IPS-18c (cell line): ENCODE data around the gene MRPL45.
"Not testable (repeated sequence)": the region's sequence is repeated elsewhere in the genome, so short reads cannot be mapped to it uniquely, and the experiment has no call there.

Source experiments
- H3K4me3 ChIP-seq: 2 replicates; pipeline ENCODE4 v1.7.0; 2013; ENCODE audit warnings: low read depth, mild to moderate bottlenecking, low read length, moderate library complexity; ENCODE audit not compliant: insufficient read depth
- H3K9me3 ChIP-seq: one replicate; pipeline ENCODE4 v1.6.1; 2013; ENCODE audit warnings: mild to moderate bottlenecking, low read length, moderate library complexity; ENCODE audit not compliant: control insufficient read depth, insufficient read depth

The MRPL45 gene

DNA sequence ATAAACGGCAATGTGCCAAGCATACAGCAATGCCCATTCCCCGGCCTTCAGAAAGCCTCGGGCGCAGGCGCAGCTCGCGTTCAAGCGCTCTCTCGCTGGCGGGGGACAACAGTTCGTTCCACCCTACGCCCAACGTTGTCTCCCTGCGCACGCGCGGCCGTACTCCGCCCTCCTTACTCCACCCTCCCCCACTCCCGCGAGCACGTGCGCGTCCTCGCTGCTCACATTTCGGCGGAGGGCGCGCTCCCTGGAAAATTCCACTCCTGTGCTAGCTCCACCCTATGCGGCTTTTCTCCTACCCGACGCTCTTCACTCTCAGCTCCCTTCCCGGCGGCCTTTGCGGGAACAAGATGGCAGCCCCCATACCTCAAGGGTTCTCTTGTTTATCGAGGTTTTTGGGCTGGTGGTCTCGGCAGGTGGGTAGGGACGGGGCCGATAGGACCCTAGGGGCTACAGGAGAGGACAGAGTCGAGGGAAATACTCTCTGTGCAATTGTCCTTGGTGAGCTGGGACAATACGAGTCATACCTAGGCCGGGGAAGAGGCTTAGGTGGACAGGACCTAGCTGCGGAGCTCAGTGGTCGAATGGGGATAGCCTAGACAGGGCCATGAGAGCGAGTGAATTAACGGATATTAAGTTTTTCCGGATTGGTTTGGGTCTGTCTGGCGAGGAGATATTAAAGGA is at the start of gene MRPL45:
TSS of gene MRPL45 (plus strand) at position 335 of the 684 bp plus-strand sequence. CDS start at position 351, 16 bp downstream.
- not testable (repeated sequence) for H3K9me3 ChIP-seq

DNA sequence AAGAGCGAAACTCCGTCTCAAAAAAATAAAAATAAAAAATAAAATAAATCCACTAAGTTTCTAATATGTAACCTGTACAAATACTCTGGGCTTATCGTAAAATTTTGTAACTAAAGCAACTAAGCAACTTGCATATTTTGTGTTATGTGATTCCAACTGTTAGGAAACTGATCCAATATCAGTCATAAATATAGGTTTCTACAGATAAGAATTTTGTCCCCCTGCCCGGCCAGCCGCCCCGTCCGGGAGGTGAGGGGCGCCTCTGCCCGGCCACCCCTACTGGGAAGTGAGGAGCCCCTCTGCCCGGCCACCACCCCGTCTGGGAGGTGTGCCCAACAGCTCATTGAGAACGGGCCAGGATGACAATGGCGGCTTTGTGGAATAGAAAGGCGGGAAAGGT is 43.8 kb upstream of the MRPL45 start:
- H3K9me3 ChIP-seq, H3K4me3 ChIP-seq: not testable (repeated sequence)

More for the DNA sequence above, at the start of gene MRPL45:
- H3K4me3 ChIP-seq = peak within 1 kb of the TSS; percentile 64

DNA sequence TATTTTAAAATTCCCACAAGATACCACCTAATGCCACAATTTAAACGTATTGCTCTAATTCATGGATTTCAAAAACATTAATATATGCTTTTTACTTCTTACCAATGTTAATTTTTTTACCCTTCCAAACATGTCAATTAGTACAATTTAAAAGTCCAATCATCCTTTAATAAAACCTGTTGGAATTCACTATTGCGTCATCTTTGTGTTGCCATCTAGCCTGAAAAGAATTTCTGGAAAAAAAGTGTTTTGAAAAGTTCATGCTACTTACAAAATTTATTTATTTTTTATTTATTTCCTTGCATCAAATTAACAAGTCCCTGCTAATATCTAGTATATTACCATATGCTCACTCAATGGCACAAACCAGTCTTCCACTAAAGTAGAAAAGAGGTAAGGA is 42.6 kb upstream of the MRPL45 start:
- H3K4me3 ChIP-seq, H3K9me3 ChIP-seq: not testable (repeated sequence)

DNA sequence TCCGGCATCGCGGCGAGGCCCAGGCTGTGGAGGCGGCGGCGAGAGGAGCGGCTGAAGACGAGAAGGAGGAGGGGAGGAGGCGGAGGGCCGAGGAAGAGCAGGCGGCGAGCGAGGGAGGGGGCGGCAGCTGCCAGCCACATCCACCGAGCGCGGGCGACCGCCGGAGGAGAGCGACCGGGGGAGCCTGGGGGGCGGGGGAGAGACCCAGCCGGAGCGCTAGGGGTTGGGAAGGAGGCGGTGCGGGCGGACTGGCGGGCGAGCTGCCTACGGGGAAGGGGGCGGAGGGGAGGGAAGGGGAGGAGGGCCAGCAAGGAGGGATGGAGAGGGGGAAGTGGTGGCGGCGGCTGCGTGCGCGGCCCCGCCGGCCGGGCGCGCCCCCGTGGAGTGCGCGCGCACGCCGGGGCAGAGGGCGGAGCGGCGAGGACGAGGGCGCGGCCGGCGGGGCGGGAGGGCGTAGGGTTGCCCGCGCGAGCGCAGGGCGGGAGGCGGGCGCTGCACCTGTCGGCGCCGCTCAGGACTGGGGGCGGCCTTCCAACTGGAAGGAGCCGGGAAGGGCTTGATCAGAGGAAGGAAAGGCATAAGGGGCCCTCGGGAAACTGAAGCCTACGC is 39.9 kb upstream of the MRPL45 start:
- not testable (repeated sequence) for H3K9me3 ChIP-seq
- peak overlapping the region; percentile 41; the same call in 1 of the 2 replicates for H3K4me3 ChIP-seq

DNA sequence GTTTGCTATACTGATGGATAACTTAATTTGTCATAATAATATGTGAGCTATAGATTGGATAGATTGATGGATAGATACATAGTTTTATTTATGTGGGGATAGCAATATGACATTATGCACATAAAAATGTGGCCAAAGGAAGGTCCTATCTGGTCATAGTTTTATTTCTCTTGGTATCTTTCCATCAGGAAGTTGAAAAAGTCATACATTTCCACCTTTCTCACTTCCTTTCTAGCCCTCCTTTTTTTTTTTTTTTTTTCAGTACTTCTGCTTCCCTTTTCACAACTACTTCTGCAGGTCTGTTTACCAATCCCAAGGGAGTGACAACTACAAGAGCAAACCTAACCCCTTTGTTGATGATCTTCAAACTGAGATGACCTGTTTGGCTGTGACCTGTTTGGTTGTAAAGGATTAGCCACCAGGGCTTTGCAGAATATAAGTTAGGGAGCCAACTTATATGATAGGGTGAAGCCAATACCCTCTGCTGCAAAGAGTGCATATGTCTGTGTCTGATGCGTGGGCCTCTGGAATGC is 30.9 kb upstream of the MRPL45 start:
- H3K9me3 ChIP-seq, H3K4me3 ChIP-seq: not testable (repeated sequence)

DNA sequence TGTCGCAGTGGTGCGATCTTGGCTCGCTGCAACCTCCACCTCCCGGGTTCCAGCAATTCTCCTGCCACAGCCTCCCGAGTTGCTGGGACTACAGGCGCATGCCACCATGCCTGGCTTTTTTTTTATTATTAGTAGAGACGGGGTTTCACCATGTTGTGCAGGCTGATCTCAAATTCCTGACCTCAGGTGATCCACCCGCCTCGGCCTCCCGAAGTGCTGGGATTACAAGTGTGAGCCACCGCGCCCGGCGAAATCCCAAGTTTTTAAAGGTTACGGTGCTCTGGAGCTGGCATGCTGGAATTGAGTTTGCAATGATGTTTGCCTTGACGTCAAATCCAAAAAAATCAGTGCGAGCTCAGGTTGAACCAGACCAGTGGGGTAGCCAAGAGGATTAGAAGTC is 30.4 kb upstream of the MRPL45 start:
- H3K9me3 ChIP-seq, H3K4me3 ChIP-seq: not testable (repeated sequence)

DNA sequence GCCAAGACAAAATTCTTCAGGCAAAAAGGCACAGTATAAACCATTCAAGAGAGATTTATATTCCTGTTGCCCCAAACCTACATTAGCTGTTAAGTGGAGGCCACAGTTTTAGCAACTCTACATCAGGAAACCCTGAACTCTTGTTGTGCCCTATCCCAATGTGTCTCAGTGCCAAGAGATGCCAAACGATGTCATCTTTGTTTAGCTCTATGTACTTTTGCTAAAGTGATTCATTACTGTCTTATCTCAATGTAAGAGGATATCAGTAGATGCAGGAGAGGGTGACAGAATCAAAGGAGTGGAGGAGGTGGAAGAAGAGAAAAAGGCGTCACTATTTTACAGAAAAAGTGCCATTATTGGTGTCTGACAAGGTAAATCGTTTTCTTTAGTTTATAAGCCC is 28.8 kb upstream of the MRPL45 start:
- H3K4me3 ChIP-seq, H3K9me3 ChIP-seq: not testable (repeated sequence)

DNA sequence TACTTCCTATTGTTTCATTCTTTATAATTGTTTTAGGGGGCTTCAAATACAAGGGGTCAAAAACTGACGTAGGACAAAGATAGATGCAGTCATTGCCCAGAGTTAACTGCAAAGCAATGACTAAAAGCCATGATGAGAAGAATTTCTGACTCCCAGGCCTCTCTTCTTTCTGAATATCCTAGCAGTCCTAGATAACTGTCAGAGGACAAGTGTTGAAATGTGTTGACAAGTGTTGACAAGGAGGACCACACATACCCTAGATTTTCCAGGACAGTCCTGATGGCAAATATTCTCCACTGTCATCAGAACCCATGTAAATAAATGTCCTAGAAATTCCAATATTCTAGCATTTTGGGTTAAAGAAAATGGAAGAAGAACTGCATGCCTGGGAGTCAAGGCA is 27.9 kb upstream of the MRPL45 start:
- H3K4me3 ChIP-seq, H3K9me3 ChIP-seq: not testable (repeated sequence)

DNA sequence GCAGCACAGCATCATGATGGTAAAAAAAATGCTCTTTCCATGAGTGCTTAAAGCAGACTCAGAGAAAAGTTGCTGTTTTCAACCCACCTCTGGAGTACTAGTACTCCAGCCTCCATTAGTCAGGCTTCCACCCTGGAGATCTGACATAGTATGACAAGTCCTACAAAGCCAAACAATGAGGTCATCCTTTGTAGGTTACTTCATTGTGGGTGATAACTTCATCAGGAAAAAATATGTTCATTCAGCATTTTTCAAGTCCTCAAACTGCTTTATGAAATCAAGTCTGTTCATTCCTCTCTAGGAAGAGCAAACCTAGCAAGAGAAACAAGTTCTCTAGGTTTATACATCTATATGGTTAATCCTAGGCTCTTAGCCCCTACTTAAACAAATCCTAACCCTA is 27.4 kb upstream of the MRPL45 start:
- H3K9me3 ChIP-seq, H3K4me3 ChIP-seq: not testable (repeated sequence)

DNA sequence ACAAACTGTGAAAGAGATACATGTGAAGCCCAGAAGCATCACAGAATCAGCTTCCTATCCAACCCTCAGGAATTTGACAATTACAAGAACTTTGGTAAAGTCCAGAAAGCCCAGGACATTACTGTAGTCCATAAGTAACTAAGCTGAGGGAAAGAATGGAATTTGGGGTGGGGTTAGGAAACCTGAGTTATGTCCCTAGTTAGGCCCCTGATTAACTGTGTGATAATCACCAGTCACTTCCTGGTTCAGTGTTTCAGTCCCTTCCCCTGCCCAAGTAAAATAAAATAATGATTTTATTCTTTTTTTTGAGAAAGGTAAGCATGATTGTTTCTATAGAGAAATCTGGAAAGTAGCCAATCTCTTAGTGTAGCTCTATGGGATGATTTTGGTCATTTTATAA is 11.0 kb upstream of the MRPL45 start:
- H3K4me3 ChIP-seq, H3K9me3 ChIP-seq: not testable (repeated sequence)

DNA sequence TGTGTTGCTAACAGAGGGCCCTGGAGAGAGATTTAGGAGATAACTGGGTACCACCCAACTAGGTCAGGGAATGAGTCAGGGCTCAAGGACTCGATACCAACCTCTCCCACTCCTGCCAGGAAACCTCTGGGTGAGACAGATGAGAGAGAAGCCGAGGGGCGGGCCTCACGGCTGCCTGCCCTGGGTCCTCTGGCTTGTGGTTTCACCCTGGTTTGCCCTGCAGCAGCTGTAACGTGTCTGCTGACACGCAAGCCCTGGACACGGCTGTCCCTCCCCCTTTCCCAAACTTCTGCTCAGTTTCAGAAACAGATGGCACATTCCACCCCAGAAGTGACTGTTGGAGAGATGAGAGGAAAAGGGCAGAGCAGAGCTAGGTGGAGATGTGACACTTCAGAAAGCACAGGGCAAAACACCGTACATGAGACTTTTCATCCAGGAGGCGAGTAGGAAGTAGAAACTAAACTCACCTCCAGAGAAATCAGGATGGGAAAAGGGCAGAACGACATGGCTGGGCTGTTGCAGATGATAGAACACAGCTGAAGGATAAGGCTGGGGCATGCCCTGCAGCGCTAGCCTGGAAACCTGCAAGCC is 10.4 kb upstream of the MRPL45 start:
- not testable (repeated sequence) for H3K4me3 ChIP-seq, H3K9me3 ChIP-seq

DNA sequence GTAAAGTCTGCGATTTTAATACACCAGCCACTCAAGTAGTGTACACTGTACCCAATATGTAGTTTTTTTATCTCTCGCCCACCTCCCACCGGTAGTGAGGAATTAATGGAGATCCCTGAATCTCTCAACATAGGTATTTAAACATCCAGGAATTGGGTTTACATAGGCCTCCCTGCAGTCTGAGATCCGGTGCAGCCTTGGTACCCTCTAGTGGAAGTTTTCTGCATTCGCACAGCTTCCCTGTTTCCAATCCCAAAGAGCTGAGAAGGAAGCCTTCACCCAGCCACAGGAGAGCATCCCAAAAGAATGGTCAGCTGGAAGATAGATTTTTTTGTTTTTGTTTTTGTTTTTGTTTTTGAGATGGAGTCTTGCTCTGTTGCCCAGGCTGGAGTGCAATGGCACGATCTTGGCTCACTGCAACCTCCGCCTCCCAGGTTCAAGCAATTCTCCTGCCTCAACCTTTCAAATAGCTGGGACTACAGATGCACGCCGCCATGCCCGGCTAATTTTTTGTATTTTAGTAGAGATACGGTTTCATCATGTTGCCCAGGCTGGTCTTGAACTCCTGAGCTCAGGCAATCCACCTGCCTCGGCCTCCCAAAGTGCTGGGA is 8.6 kb upstream of the MRPL45 start:
- not testable (repeated sequence) for H3K4me3 ChIP-seq, H3K9me3 ChIP-seq

DNA sequence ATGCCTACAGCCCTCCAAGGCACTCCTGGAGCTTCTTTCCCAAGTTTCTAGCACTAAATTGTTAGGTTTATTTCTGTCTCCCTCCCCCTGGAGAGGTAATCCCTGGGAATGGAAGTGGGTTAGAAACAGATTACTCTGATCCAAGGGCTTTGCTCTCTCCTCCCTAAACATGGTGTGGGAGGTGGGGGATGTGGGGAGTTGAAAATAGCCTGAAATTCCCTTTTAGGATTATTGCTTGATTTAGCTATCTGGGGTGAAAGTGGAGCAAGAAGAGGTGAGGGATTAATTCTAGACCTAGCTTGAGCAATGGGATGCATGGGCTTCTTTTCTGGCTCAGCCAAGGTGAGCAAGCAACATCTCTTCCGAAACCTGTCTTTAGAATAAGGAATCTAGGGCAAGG is 7.2 kb upstream of the MRPL45 start:
- not testable (repeated sequence) for H3K9me3 ChIP-seq, H3K4me3 ChIP-seq

DNA sequence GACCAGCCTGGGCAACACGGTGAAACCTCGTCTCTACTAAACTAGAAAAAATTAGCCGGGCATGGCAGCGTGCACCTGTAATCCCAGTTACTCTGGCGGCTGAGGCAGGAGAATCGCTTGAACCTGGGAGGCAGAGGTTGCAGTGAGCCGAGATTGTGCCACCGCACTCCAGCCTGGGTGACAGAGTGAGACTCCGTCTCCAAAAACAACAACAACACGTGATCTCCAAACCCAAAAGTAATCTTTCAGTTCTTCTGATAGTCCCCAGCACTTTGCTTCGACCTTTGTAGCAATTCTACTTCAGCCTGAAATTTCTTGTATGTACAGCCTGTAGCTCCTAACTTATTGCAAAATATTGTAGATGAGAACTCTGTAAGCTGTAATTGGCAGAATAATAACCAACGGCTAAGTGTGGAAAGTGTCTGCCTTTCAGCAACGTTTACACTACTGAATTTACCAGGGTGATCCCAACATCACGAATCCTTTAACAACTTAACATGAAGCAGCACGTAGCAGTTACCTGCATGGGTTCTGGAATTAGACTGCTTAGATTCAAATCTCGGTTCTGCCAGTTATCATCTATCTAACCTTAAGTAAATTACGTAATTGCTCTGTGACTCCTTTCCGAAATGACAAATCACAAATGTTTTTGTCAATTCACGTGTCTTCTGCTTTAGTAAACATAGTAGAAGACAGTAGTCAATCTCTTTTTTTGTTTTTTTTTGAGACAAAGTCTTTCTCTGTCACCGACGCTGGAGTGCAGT is 1.2 kb upstream of the MRPL45 start:
- not testable (repeated sequence) for H3K9me3 ChIP-seq, H3K4me3 ChIP-seq

DNA sequence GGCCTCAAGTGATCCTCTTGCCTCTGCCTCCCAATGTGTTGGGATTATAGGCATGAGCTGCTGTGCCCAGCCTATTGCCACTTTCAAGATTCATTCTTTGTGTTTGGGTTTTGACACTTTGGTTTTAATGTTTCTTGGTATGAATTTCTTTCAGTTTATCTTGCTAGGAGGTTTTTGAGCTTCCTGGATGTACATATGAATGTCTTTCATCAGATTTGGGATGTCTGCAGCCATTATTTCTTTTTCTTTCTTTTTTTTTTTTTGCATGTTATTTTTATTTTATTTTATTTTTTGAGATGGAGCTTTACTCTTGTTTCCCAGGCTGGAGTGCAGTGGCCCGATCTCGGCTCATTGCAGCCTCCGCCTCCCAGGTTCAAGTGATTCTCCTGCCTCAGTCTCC is 18.5 kb downstream of the MRPL45 start:
- no peaks in the 10 kb centered on the region for H3K9me3 ChIP-seq
- H3K4me3 ChIP-seq = no peak overlapping the region

DNA sequence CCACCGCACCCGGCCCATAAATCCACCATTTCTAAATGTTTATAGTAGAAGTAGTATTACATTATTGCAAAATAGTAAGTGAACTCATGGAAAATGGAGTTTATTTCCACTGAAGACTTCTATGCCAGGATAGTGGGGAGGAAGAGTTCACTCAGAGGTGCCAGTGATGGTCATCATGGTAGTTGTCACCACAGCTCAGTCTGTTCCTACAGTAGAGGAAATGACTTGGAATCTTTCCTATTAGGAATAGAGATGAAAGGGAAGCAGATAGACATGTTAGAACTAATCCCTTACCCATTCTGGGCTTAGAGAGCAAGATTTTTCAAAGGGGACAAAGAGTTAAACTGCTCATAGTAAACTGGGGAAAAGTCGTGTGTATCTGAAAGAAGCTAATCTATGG is 20.1 kb downstream of the MRPL45 start:
- no peak overlapping the region for H3K4me3 ChIP-seq
- no peaks in the 10 kb centered on the region for H3K9me3 ChIP-seq

DNA sequence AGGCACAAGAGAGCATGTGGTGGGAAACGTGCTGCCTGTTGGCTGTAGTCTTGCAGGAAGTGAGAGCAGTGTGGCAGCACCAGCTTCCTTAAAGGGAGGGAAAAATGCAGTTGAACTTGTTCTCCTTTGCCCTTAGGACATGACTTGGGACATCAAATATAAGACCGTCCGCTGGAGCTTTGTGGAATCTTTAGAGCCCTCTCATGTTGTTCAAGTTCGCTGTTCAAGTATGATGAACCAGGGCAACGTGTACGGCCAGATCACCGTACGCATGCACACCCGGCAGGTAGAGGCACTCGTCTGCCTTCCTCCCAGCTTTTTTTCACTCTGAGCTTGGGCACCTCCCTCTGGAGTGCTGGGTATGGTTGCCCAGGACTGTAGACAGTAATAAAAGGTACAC is 23.5 kb downstream of the MRPL45 start:
- Histone ChIP-seq H3K4me3 (no peak overlapping the region), H3K9me3 (no peaks in the 10 kb centered on the region)
